Activated CD4-positive, alpha-beta T cell treated with anti-CD3 and anti-CD28 coated beads, Interleukin-2, amount 50 U/mL, for 24 hours (primary cell): ENCODE measurements around the gene TFIP11.

Source experiments
- DNase-seq, 2 donors: peaks; one replicate each; pipeline ENCODE4 v3.0.0-alpha.2; 2020; ENCODE audit warnings: low read depth in 1 of 2, low spot score in 1 of 2

The TFIP11 gene

GRCh38 chr22:26508148-26508547, 4.1 kb downstream of the TFIP11 start:
- no peak for DNase-seq

- no peak for DNase-seq
Observed at GRCh38 chr22:26503758-26504157, 8.5 kb downstream of the TFIP11 start.

GRCh38 chr22:26502688-26503561, 9.3 kb downstream of the TFIP11 start:
- peak in 1 of 2 donors; percentile 38 for DNase-seq

GRCh38 chr22:26501996-26502395, 10.3 kb downstream of the TFIP11 start:
- DNase-seq, result no peak

GRCh38 chr22:26499188-26499703, 13.0 kb downstream of the TFIP11 start:
- DNase-seq, result no peak

- DNase-seq, result no peak
Observed at GRCh38 chr22:26496456-26496855, 15.8 kb downstream of the TFIP11 start.

- no peak for DNase-seq
Observed at GRCh38 chr22:26494506-26494905, 17.8 kb downstream of the TFIP11 start.

GRCh38 chr22:26492220-26492619, 20.1 kb downstream of the TFIP11 start:
- no peak for DNase-seq

- DNase-seq, result no peak
Observed at GRCh38 chr22:26489447-26490036, 22.7 kb downstream of the TFIP11 start.

GRCh38 chr22:26487996-26488395, 24.3 kb downstream of the TFIP11 start:
- no peak for DNase-seq

- DNase-seq, result no peak
Observed at GRCh38 chr22:26486394-26486793, 25.9 kb downstream of the TFIP11 start.

- no peak for DNase-seq
Observed at GRCh38 chr22:26485806-26486390, 26.4 kb downstream of the TFIP11 start.

GRCh38 chr22:26485013-26485412, 27.3 kb downstream of the TFIP11 start:
- no peak for DNase-seq

GRCh38 chr22:26484360-26484706, 27.9 kb downstream of the TFIP11 start:
- no peak for DNase-seq

- peak; percentile 84 to 88 for DNase-seq
Observed at GRCh38 chr22:26483439-26484359, 28.6 kb downstream of the TFIP11 start, which contains the start of the genes HPS4 and SRRD. Gene HPS4, minus strand, starts transcription at chr22:26483783. Its CDS starts 2,021 bp downstream, at chr22:26481762. Gene SRRD, plus strand, starts transcription at chr22:26483877. Its CDS starts 14 bp downstream, at chr22:26483891.

GRCh38 chr22:26483043-26483438, 29.2 kb downstream of the TFIP11 start:
- no peak for DNase-seq

- DNase-seq, result no peak
Observed at GRCh38 chr22:26482161-26482560, 30.1 kb downstream of the TFIP11 start.

- no peak for DNase-seq
Observed at GRCh38 chr22:26481694-26482093, 30.6 kb downstream of the TFIP11 start.

- DNase-seq, result no peak
Observed at GRCh38 chr22:26481112-26481693, 31.1 kb downstream of the TFIP11 start.

- DNase-seq, result no peak
Observed at GRCh38 chr22:26480611-26480932, 31.7 kb downstream of the TFIP11 start.
